ENCODE data around the gene EIF4G3.
"Not testable (repeated sequence)": the region's sequence is repeated elsewhere in the genome, so short reads cannot be mapped to it uniquely, and the experiment has no call there.

EIF4G3 gene, protein sequence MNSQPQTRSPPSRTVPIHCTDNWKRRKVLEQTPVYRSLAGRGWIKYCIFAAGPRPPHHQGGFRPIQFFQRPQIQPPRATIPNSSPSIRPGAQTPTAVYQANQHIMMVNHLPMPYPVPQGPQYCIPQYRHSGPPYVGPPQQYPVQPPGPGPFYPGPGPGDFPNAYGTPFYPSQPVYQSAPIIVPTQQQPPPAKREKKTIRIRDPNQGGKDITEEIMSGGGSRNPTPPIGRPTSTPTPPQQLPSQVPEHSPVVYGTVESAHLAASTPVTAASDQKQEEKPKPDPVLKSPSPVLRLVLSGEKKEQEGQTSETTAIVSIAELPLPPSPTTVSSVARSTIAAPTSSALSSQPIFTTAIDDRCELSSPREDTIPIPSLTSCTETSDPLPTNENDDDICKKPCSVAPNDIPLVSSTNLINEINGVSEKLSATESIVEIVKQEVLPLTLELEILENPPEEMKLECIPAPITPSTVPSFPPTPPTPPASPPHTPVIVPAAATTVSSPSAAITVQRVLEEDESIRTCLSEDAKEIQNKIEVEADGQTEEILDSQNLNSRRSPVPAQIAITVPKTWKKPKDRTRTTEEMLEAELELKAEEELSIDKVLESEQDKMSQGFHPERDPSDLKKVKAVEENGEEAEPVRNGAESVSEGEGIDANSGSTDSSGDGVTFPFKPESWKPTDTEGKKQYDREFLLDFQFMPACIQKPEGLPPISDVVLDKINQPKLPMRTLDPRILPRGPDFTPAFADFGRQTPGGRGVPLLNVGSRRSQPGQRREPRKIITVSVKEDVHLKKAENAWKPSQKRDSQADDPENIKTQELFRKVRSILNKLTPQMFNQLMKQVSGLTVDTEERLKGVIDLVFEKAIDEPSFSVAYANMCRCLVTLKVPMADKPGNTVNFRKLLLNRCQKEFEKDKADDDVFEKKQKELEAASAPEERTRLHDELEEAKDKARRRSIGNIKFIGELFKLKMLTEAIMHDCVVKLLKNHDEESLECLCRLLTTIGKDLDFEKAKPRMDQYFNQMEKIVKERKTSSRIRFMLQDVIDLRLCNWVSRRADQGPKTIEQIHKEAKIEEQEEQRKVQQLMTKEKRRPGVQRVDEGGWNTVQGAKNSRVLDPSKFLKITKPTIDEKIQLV (N-terminal part only)

DNA sequence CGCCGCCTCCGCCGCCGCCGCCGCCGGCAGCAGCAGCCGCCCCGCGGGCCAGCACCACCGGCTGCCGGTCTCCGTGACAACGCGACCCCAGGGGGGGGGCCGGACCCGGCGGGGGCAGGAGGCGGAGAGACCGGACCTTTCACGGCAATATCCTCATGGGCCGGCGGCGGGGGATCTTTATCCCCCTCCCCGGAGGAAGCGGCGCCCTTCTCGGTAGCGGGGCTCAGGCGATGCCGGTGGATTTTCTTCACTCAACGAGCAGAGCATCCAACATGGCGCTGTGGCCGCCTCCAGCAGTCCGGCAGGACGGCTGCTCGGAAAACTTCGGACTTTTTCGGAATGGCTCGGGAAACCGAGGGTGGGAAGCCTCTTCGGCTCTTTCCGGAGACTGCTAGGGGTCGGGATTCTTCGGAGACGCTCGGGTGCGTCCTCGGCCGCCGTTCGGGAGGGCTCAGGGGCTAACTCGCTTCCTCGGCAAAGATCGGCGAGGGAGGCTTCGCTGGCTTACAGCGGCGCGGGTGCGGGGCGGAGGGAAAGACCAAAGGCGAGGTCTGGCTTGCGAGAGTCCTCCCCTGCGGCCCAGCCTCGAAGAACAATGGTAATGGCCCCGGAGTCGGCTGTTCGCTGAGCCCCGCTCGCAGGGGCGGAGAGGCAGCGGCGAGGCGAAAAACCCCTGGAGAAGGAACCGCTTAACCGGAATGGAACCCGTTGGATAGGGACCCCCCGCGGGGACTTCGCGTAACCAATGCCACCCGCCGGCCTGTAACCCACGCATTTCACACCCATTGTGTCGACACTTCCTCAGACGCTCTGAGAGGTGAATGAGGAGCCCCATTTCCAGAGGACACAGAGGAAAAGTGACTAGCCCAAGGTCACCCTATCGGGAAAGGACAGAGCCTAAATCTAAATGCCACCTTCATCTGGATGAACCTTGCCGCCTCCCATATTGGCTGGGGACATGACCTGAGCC lies at the start of gene EIF4G3:
Gene EIF4G3, minus strand, starts transcription at position 312 of the 970 bp plus-strand sequence. CDS start 174,155 bp downstream, outside the sequence.
- DNase-seq: peak; percentile 99

DNA sequence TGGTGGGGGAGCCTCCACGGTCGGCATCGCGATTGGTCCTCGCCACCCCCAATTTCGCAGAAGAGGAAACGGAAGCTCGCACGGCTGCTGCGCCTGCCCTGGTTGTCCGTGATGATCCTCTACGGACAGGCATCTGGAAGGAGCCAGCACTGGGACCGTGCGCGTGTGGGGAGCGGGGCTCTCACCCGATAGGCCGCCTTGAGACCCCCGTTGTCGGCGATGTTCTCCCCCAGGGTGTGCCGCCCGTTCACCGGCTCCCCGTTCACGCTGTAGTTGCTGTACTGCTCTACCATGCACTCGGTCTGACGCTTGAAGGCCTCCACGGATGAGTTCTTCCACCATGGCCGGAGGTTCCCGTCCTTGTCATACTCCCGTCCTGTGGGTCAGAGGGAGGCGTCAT lies 48.4 kb upstream of the EIF4G3 start:
- DNase-seq: no peak

DNA sequence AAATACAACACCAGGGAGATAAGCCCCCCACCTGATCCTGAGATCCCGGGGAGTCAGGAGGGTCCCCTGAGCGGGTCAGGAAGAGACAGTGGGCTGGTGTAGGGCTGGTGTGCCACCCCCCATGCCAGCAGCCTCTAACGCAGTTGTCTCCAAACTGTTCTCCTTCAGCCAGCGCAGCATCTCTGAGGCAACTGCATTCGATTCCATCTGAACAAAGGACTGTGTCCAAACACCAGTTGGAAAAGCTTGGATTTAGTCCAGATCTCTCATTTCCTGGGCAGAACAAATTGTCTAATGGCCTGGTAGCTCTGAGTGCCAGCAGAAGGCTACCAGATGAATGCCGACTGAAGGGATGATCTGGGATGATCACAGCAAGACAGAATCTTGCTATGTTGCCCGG lies 44.1 kb upstream of the EIF4G3 start:
- no peak for DNase-seq

DNA sequence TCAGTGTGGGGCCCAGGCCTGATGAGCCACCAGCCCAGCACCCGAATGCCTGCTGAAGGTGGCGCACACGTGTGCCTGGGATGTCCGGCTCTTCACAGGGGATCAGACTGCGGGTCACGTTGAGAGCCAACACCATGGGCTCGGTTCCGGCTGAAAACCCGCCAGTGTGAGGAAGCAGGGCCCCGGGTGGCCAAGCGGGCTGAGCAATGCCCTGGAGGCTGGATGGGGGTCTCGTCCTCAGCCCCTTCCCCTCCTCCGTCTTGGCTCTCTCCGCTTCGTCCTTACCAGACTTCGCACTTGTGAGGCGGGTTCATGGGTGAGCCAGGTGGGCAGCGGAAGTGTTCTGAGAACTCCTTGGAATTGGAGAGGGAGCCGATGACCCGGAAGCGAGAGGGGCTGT lies 43.0 kb upstream of the EIF4G3 start:
- DNase-seq: no peak

DNA sequence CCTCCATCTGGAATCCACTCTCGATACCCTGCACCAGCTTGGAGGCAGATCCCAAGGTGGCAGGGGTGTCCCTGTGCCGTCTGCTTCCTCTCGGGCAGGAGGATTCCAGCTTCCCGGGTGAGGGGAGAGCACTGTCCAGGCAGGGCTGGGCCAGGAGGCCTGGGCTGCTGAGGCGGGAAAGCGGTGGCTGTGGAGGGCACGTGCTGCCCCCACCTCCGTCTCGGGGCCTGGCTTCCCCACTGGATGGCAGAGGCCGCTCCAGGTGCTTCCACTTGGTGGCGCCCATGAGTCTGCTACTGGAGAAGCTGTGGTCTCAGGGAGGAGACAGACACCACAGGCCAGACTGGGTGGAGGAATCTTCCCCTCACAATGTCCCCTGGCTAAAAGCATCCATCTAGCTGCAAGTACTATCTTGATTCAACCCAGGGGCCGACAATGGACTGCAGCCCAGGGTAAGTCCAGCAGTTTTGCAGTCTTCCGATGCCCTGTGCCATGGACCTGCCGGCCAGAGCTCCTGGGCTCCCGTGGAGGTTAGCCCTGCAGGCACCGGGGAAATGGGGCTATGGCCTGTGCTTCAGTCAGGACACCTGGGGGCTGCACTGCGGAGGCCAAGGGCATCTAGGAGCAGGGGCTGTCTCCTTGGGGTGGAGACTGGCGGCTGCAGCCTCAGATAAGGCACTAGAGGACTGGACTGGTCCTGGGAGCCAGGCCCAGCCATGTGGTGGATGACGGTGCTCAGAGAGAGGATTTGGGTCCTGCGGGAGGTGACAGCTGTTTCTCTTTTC lies 41.3 kb upstream of the EIF4G3 start:
- DNase-seq: peak; percentile 6 to 12

DNA sequence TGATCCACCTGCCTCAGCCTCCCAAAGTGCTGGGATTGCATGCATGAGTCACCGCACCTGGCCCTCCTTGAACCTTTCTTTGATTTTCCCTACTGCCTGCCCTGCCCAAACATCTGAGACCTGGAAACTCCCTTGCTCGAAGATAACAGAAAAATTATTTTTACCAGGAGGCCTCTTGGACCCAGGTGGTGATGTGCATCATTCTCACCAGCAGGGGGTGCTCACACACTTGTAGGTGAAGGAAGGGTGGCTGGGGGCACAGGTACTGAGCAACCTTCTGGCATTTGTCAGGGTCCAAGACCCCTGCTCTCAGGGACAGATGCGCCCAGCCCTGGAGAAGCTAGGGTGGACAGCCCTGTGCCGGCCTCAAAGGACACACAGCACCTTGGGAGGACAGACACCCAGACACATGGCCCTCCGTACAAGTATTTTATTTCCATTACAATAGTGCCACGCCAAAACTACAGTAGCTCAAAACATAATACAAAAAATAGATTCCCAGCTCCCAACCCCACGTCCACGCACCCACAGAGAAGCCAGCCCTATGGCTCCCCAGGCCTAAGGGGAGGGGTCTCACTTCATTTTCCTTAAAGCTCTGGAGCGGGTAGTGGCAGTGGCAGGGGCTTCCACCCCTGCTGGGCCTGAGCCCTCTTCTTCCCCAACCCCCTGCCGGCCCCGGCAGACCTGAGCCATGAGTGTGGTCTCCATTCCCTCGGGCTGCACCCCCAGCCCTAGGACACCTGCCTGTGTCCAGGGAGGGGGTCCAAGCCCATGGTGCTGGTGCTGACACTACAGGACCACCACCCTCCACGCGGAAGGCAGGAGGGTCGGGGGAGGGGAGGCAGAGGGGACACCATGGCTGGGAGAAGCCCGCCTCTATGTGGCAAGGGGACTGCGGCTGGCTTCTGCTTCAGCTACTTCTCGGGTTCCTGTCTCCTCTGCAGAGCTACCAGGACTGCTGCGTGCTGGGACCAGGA lies 40.4 kb upstream of the EIF4G3 start:
- peak; percentile 60 to 62 for DNase-seq

DNA sequence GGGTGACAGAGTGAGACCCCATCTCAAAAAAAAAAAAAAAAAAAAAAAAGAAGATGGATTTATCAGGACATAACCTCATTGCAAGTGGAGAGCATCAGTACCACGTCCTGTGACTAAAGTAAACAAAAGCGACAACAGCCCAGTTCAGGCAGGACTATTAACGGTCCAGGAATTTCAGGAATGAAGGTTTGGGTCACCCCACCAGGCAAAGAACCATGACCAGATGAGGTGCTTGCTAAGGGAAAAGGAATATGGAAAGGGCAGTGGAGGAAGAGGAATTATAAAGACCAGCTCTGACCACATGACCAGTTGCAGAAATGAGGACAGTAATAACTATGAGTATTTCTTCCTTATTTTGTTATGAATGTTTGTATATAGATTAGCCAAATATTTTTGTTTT lies 35.4 kb upstream of the EIF4G3 start:
- DNase-seq: no peak

DNA sequence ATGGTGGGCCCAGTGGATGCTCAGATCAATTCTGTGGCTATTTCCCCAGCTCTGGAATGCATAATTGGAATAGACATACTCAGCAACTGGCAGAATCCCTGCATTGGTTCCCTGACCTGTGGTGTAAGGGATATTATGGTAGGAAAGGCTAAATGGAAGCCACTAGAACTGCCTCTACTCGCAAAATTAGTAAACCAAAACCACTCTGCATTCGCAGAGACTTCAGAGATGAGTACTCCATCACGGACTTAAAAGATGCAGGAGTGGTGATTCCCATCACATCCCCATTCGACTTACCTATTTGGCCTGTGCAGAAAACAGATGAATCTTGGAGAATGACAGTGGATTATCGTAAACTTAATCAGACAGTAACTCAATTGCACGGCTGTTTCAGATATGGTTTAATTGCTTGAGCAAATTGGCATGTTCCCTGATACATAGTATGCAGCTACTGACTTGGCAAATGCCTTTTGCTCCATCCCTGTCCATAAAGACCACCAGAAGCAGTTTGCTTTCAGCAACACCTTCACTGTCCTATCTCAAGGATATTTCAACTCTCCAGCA lies 31.5 kb upstream of the EIF4G3 start:
- not testable (repeated sequence) for DNase-seq

DNA sequence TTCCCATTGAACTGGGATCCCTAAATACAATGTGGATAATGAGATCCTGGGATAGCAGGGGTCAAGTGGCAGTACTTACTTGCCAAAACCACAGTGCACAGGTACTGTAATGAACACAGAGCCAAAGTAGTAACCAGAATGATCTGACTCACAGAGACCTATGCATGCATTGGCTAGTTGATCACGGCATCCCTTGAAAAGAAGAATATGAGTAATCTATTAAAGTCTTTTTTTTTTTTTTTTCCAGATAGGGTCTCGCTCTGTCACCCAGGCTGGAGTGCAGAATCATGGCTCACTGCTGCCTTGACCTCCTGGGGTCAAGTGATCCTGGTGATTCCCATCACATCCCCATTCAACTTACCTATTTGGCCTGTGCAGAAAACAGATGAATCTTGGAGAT lies 29.4 kb upstream of the EIF4G3 start:
- DNase-seq: no peak

DNA sequence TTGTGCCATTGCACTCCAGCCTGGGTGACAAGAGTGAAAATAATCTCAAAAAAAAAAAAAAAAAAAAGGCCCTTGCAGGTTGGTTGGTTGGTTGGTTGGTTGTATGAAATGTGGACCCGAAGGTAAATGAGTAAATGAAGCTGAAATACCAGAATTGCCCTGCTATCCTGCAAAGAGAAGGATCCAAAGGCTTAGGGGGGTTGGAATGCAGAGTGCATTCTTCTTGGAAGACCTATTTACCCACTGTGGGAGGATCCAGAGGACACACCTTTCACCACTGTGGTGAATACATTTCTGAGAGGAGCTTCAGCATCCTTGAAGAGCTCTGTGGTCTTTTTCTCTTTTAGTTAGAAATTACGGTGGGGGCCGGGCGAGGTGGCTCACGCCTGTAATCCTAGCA lies 28.7 kb upstream of the EIF4G3 start:
- no peak for DNase-seq

DNA sequence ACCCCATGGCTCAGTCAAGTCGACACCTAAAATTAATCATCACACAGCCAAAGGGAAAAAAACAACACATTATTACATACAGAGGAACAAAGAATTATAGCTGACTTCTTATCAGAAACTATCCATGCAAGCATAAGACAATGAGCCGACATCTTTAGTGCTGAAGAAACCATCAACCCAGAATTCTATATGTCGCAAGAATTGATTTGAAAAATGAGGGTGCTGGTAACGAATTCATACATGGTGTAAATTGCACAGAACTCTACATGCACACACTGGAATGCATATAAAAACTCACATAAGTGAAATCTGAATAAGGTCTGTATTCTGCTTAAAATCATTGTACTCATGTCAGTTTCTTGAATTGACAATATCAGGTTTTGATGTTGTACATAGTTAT lies 25.0 kb upstream of the EIF4G3 start:
- DNase-seq: no peak

DNA sequence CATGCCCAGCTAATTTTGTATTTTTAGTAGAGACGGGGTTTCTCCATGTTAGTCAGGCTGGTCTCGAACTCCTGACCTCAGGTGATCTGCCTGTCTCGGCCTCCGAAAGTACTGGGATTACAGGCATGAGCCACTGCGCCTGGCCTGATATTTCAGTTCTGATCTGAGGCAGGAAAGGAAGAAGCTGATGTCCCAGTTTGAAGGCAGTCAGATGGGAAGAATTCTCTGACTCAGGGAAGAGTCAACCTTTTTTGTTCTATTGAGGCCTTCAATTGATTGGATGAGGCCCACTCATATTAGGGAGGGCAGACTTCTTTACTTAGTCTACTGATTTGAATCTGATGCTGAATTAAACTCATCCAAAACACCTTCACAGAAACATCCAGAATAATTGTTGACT lies 24.5 kb upstream of the EIF4G3 start:
- DNase-seq: not testable (repeated sequence)

DNA sequence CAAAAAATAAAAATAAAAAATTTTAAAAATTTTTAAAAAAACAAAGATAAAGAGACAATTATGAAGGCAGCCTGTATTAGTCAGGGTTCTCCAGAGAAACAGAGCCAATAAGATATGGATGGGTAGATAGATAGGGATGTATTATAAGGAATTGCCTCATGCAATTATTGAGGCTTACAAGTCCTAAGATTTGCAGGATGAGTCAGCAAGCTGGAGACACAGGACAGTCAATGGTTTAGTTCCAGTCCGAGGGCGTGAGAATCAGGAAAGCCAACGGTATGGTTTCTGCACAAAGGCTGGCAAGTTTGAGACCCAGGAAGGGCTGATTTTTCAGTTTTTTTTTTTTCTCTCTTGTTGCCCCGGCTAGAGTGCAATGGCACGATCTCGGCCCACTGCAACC lies 24.1 kb upstream of the EIF4G3 start:
- no peak for DNase-seq

DNA sequence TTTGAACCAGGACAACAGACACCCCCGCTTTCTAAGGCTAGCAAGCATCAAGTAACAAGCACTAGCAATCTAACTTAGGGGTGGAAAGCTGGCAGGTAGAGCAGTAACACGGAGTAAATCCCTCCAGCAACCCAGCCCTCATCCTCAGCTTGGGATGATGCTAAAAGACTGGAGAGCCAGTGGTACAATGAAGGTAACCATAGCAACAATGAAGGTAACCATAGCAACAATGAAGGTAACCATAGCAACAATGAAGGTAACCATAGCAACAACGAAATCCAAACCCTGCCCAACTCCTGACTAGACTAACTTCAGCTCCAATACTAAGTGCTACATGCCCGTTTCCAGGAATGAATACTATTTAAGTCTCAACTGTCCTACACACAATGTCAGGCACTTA lies 22.2 kb upstream of the EIF4G3 start:
- DNase-seq: no peak

DNA sequence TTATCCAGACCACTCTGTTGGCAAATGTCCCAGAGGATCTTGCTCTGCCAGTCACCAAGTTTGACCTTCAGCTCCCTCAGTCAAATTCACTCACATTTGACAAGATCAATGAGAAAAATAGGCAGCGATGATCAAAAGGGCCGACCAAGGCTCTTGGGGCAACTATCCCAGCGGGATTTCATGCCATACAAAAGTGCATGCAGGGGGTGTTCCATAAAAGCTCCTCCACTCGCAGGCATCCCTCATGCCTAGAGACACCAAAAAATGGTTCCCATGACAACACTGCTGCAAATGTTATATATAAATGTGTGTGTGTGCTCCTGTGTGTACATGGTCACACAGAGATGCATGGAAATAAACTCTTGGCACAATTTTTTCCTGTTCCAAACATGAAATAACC lies 16.2 kb upstream of the EIF4G3 start:
- DNase-seq: no peak

DNA sequence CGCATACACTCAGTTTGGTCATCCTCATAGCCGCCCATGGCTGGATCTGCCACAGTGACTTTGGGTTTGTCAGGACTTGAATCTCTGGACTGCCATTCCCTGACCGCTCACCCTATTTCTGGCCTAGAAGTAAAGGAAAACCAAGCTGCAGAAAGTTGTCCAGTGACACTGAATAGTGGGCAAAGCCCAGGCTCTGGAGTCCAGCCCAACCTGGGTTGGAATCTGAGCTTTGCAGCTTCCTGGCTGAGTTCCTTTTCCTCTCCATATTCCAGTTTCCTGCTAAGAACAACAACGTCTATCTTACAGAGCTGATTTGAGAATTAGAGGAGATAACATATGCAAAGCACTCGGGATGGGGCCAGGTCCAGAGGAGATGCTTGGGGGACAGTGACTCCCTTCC lies 15.6 kb upstream of the EIF4G3 start:
- DNase-seq: no peak

DNA sequence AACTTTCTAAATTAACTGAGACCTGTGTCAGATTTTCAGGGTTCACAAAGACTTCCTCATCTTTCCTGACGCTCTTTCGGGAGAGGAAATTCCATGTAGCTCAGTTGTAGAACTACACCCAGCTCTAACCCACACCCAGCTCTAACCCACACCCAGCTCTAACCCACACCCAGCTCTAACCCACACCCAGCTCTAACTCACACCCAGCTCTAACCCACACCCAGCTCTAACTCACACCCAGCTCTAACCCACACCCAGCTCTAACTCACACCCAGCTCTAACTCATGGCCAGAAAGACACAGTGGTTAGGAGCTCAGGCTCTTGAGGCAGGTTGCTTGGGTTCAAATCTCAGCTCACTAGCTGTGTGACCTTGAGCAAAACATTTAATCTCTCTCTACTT lies 14.1 kb upstream of the EIF4G3 start:
- not testable (repeated sequence) for DNase-seq

DNA sequence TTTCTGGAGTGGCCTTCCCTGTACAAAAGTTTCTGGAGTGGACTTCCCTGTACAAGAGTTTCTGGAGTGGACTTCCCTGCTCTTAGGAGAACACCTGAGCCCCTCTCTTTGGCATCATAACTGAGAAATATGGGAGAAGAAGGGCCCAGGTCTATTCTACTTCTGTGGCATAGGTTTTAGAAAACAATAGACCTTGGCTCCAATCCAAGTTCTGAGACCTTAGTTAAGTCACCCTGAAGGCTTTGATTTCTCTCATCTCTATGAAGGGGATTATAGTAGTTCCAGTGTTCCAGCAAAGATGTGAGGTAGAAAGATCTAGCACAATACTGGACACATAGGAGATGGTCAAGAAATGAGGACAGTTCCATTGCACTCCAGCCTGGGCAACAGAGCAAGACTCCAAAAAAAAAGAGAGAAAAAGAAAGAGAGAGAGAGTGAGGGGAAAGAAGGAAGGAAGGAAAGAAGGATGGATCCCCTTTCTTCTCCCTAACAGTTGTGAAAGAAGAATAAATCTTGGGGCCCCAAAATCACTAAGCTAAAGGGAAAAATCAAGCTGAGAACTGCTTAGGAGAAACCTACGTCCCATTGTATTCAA lies 13.3 kb upstream of the EIF4G3 start:
- no peak for DNase-seq

DNA sequence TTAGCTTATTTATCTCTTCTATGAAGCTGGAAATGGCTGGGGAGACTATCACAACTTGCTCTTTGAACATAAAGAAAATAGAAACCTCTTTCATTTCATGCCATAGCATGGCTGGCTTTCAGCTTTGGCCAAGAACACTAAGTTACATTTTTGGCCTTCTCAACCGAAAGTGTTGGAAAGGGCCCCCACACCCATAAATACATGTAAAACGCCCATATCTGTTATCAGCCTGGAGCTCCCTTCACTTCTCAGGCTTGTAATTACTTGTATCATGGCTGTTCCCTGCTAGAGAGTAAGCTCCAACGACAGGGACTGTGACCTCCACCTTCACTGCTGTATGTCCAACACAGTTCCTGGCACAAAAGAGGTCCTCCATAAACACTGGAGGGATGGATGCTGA lies 12.7 kb upstream of the EIF4G3 start:
- DNase-seq: no peak
